ENCODE results near the gene ZC3H4.

DNA sequence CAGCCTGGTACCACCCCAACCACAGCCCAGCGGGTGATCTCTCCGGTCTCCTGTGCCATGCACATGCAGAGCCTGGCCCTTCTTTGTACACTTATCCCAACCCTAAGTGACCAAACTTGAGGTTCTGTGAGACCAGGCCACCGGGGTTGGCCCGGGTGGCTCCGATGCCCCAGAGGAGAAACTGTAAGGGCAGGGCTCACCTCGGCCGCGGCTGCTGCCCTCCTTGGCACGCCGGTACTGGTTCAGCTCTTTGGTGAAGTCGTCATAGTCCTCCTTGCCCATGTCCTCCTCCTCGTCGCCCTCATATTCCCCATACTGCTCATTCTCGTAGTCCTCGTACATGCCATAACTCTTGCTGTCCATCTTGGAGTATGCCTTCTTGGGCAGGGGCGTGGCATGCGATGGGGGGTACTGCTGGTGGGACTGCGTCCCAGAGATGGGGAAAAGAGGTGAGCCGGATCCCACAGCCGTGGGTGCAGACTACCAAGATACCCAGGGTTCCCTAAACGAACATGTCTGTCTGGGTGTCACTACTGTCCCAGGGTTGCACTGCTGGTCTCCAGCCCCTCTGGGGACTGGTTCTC lies 23.7 kb downstream of the ZC3H4 start:
- TF ChIP-seq SRF (IDR thresholded peaks at IDR 0.05; ENCODE audit: low read depth) (no peak), CTCF (IDR thresholded peaks at IDR 0.05 in 2 of 3, conservative IDR thresholded peaks at IDR 0.05 in 1 of 3; ENCODE audit: borderline replicate concordance in 1 of 3, insufficient read depth in 1 of 3, low read depth in 2 of 3, low read length in 2 of 3) (no peak), POLR2A (IDR thresholded peaks at IDR 0.05; ENCODE audit: borderline replicate concordance, extremely low read depth, insufficient read depth, insufficient read length) (no peak), SP1 (IDR thresholded peaks at IDR 0.05; ENCODE audit: low read depth) (no peak), POLR2AphosphoS5 (IDR thresholded peaks at IDR 0.05; ENCODE audit: low read depth, low read length) (no peak), EZH2phosphoT487 (IDR thresholded peaks at IDR 0.05; ENCODE audit: borderline replicate concordance) (no peak), REST (IDR thresholded peaks at IDR 0.05; ENCODE audit: low read depth) (no peak), ZFX (IDR thresholded peaks at IDR 0.05) (no peak), ZBTB33 (IDR thresholded peaks at IDR 0.05; ENCODE audit: extremely low read depth, insufficient replicate concordance, low read length) (no peak), EGR1 (IDR thresholded peaks at IDR 0.05; ENCODE audit: low read depth) (no peak), MAX (IDR thresholded peaks at IDR 0.05) (no peak), CEBPB (IDR thresholded peaks at IDR 0.05; ENCODE audit: low read depth) (no peak), ZNF274 (IDR thresholded peaks at IDR 0.05; ENCODE audit: low read depth, low read length) (no peak)
